Measurements from ENCODE around the gene NR3C2. TPM values are rescaled to one million over a fixed set of nuclear protein-coding genes. Genes with fewer than 3 reads are reported as not detected.

Gene NR3C2
- total RNA-seq, 1 experiment from 2014 or later: 0.26 TPM

- in situ Hi-C loops (cut with HindIII; ENCODE audit: low pct_unique_long_range_greater_than_20kb, low sequenced_read_pairs) (no loop called here), intact Hi-C loops (cut with micrococcal nuclease; ENCODE audit: unreplicated experiment) (no loop called here)
- ChIA-PET POLR2A (no interaction called here), CTCF (interaction anchor here (0.7 kb wide), 1 partner anchor 76 kb away, joined by 8 read pairs; no protein-coding TSS in a partner anchor)
- ATAC-seq (no peak), DNase-seq (ENCODE audit: low read depth, low spot score) (no peak)
- no TSS peak for BruUV-seq (replicated peaks)
- TF ChIP-seq CTCF (IDR thresholded peaks at IDR 0.05) (no peak), TCF7L2 (IDR thresholded peaks at IDR 0.05; ENCODE audit: low read depth, low read length) (no peak), REST (IDR thresholded peaks at IDR 0.05; ENCODE audit: insufficient read depth in 1 of 2, low read depth in 2 of 2, low read length in 1 of 2) (no peak), POLR2AphosphoS5 (IDR thresholded peaks at IDR 0.05; ENCODE audit: low read depth, low read length) (no peak), SIN3A (IDR thresholded peaks at IDR 0.05; ENCODE audit: borderline replicate concordance, insufficient read depth, low read depth, low read length) (no peak)
- Histone ChIP-seq H3K4me1 (ENCODE audit: control insufficient read depth, insufficient read depth, low read length) (no peaks in the 10 kb centered on the region), H3K27ac (ENCODE audit: low read length) (no peak overlapping the region), H3K4me3 (ENCODE audit: low read depth in 2 of 2, low read length in 2 of 2) (no peak overlapping the region), H3K27me3 (ENCODE audit: control insufficient read depth, insufficient read depth, low read length) (no peaks in the 10 kb centered on the region), H3K36me3 (ENCODE audit: control insufficient read depth, insufficient read depth, low read length) (no peaks in the 10 kb centered on the region), H3K9me3 (ENCODE audit: control insufficient read depth, insufficient read depth, low read depth, low read length) (no peaks in the 10 kb centered on the region)
These were observed 136.5 kb downstream of the NR3C2 start for GRCh38 chr4:148305751-148306150.

- ATAC-seq (no peak), DNase-seq (ENCODE audit: low read depth, low spot score) (no peak)
- Histone ChIP-seq H3K9me3 (ENCODE audit: control insufficient read depth, insufficient read depth, low read depth, low read length) (no peaks in the 10 kb centered on the region), H3K4me3 (ENCODE audit: low read depth in 2 of 2, low read length in 2 of 2) (no peak overlapping the region), H3K27me3 (ENCODE audit: control insufficient read depth, insufficient read depth, low read length) (no peaks in the 10 kb centered on the region), H3K27ac (ENCODE audit: low read length) (no peak overlapping the region), H3K4me1 (ENCODE audit: control insufficient read depth, insufficient read depth, low read length) (no peaks in the 10 kb centered on the region), H3K36me3 (ENCODE audit: control insufficient read depth, insufficient read depth, low read length) (no peaks in the 10 kb centered on the region)
- BruUV-seq (replicated peaks): no TSS peak
- in situ Hi-C loops (cut with HindIII; ENCODE audit: low pct_unique_long_range_greater_than_20kb, low sequenced_read_pairs) (no loop called here), intact Hi-C loops (cut with micrococcal nuclease; ENCODE audit: unreplicated experiment) (no loop called here)
- POLR2A ChIA-PET: no interaction called here
- no peak for TF ChIP-seq REST (IDR thresholded peaks at IDR 0.05; ENCODE audit: insufficient read depth in 1 of 2, low read depth in 2 of 2, low read length in 1 of 2)
- no peak for TF ChIP-seq TCF7L2 (IDR thresholded peaks at IDR 0.05; ENCODE audit: low read depth, low read length)
- TF ChIP-seq CTCF (IDR thresholded peaks at IDR 0.05): no peak
- TF ChIP-seq POLR2AphosphoS5 (IDR thresholded peaks at IDR 0.05; ENCODE audit: low read depth, low read length): no peak
- no peak for TF ChIP-seq SIN3A (IDR thresholded peaks at IDR 0.05; ENCODE audit: borderline replicate concordance, insufficient read depth, low read depth, low read length)
- CTCF ChIA-PET: no interaction called here
These were observed 139.8 kb downstream of the NR3C2 start for GRCh38 chr4:148302416-148302815.

Measured in Panc1 (cell line).